Measurements from ENCODE around the gene ADAT3. TPM values are rescaled to one million over a fixed set of nuclear protein-coding genes. Genes with fewer than 3 reads are reported as not detected.
A peak's percentile ranks its signal among the peaks of the same experiment; 100 is the strongest.

Gene ADAT3
- total RNA-seq, result 0.79 and 1.9 TPM in 2 replicates

DNA sequence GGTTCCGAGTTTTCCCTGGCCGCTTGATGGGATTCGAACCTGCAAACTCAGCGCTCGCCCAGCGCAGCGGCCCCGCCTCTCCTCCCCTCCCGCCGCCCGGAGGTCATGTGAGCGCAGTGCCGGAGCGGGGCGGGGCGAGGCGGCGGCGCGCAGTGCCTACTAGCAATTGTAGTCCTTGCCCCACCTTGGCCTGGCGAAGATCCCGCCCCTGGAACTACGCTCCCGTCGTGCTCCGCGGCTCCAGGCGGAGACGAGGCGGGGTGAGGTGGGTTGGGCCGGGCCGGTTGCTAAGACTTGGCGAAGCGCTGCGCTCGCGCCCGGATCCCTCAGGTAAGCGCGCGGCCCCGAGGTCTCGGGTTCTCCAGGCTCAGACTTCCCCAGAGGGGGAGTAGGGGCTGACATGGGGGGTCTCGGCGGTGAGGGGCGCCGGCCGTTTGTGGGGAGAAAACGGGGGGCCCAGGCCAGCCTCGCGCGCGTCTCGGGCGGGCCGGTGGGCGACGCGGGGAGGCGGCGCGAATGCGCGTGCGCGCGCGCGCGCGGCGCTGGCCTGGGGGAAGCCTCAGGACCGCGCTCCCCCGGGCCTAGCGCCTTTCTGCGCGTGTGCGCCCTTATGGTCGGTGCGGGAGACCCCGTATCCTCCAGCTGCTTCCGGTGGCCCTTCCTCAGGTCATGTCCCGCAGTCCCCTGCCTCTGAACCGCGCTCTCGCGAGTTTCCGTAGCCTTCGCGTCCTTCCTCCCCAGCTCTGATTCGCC, at the start of gene ADAT3, which contains the start of gene SCAMP4:
Gene ADAT3 (plus strand): TSS at position 290 of the 753 bp plus-strand sequence. CDS start 6,649 bp downstream, outside the sequence.
Gene SCAMP4 (plus strand): TSS at position 290 of the 753 bp plus-strand sequence. CDS start 9,621 bp downstream, outside the sequence.
- H3K4me3 ChIP-seq (ENCODE audit: low read depth, low read length), result peak within 1 kb of the TSS; percentile 51
- no peaks in the 10 kb centered on the region for H3K36me3 ChIP-seq (ENCODE audit: control insufficient read depth, insufficient read depth, low read length)
- DNase-seq (ENCODE audit: low read depth), result peak; percentile 94
- FAIRE-seq, result no peak
- no peaks in the 10 kb centered on the region for H3K27me3 ChIP-seq (ENCODE audit: control insufficient read depth, insufficient read depth, low read length)
- TF ChIP-seq, protein P1, sequence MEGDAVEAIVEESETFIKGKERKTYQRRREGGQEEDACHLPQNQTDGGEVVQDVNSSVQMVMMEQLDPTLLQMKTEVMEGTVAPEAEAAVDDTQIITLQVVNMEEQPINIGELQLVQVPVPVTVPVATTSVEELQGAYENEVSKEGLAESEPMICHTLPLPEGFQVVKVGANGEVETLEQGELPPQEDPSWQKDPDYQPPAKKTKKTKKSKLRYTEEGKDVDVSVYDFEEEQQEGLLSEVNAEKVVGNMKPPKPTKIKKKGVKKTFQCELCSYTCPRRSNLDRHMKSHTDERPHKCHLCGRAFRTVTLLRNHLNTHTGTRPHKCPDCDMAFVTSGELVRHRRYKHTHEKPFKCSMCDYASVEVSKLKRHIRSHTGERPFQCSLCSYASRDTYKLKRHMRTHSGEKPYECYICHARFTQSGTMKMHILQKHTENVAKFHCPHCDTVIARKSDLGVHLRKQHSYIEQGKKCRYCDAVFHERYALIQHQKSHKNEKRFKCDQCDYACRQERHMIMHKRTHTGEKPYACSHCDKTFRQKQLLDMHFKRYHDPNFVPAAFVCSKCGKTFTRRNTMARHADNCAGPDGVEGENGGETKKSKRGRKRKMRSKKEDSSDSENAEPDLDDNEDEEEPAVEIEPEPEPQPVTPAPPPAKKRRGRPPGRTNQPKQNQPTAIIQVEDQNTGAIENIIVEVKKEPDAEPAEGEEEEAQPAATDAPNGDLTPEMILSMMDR (IDR thresholded peaks at IDR 0.05; ENCODE audit: insufficient read depth, low read length, severe bottlenecking), result no peak

DNA sequence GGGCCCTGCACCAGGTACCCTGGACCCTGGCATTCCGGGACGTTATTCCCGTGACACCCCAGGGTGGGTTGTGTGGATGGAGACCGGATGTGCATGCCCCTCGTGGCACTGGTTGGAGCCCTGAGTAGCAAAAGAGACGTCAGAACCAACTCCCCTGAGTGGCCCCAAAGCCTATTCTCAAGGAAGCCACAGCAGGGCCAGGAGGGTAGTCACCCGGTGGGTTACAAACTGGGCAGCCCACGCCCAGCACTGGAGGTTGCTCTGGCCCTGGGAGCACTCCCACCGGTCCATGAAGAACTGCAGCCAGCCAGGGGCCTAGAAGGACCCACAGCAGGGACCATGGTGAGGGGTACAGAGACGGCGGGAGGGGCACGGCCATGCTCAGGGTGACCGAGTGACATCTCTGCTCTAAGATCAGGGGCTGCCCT, 49.4 kb upstream of the ADAT3 start:
- peak overlapping the region; percentile 14 for H3K4me3 ChIP-seq (ENCODE audit: low read depth, low read length)
- H3K36me3 ChIP-seq (ENCODE audit: control insufficient read depth, insufficient read depth, low read length), result peaks cover 2% of the 10 kb centered on the region
- no peak for FAIRE-seq
- H3K27me3 ChIP-seq (ENCODE audit: control insufficient read depth, insufficient read depth, low read length), result no peaks in the 10 kb centered on the region
- no peak for DNase-seq (ENCODE audit: low read depth)
- TF ChIP-seq, protein P1 (IDR thresholded peaks at IDR 0.05; ENCODE audit: insufficient read depth, low read length, severe bottlenecking), result no peak

DNA sequence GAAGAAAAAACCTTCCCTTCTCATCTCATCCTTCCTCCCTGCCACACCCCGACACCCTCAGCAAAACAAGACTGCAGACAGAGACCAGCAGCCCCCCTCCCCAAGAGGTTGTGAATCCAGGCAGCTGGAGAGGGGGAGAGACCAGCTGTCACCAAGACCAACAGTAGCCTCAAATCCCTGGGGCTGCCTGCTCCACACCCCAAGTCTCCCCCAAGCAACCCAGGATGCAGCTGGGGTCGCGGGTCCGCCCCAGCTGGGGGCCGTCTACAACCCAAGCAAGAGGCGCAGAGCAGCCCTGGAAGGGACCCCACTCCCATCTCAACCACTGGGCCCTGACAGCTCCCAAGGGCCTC, 48.9 kb upstream of the ADAT3 start:
- FAIRE-seq (no peak), DNase-seq (ENCODE audit: low read depth) (no peak)
- Histone ChIP-seq H3K36me3 (ENCODE audit: control insufficient read depth, insufficient read depth, low read length) (peaks cover 2% of the 10 kb centered on the region), H3K27me3 (ENCODE audit: control insufficient read depth, insufficient read depth, low read length) (no peaks in the 10 kb centered on the region), H3K4me3 (ENCODE audit: low read depth, low read length) (peak overlapping the region; percentile 45)
- TF ChIP-seq, protein P1 (IDR thresholded peaks at IDR 0.05; ENCODE audit: insufficient read depth, low read length, severe bottlenecking), result no peak

DNA sequence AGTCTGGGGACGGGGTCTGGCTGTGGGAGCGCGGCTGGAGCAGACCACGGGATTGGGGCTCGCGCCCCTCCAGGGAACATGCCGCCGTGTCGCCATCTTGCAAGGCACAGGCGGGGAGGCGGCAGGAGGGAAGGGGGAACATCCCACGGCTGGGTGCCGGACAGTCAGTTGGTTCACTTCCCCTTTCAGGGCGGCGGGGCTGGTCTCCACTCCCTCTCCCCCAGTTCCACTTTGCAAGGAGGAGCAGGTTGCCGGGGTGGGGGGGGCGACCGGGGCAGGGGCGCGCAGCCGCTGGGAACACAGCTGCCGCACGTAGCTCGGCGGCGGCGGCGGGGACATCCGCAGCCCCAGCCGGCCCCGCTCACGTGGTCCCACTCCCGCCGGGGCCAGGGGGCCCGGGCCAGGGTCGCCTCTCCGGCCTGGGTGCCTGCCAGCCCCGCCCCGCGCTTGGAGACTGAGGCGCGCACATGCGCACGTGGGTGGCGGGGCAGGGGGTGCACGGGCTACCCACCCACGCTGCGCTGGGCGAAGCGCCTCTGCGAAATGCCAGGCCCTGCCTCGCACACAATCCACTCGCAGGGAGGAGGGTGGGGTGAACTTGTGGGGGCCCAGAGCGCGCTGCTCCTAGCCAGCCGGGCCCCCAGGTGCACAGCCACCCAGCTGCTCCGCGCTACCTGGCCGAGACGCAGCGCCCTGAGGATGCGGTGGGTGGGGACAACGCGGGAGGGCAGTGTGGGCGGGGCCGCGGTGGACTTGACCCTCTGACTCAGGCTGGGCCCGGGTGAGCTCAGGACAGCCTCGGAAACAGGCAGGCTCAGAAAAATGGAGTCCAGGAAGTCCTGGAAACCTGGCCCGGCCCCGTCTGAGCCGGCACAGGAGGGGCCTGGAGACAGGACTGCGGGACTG, 48.2 kb upstream of the ADAT3 start:
- FAIRE-seq (no peak), DNase-seq (ENCODE audit: low read depth) (peak; percentile 78)
- Histone ChIP-seq H3K27me3 (ENCODE audit: control insufficient read depth, insufficient read depth, low read length) (no peaks in the 10 kb centered on the region), H3K4me3 (ENCODE audit: low read depth, low read length) (peak overlapping the region; percentile 45), H3K36me3 (ENCODE audit: control insufficient read depth, insufficient read depth, low read length) (peaks cover 2% of the 10 kb centered on the region)
- TF ChIP-seq, protein P1 (IDR thresholded peaks at IDR 0.05; ENCODE audit: insufficient read depth, low read length, severe bottlenecking), result no peak

DNA sequence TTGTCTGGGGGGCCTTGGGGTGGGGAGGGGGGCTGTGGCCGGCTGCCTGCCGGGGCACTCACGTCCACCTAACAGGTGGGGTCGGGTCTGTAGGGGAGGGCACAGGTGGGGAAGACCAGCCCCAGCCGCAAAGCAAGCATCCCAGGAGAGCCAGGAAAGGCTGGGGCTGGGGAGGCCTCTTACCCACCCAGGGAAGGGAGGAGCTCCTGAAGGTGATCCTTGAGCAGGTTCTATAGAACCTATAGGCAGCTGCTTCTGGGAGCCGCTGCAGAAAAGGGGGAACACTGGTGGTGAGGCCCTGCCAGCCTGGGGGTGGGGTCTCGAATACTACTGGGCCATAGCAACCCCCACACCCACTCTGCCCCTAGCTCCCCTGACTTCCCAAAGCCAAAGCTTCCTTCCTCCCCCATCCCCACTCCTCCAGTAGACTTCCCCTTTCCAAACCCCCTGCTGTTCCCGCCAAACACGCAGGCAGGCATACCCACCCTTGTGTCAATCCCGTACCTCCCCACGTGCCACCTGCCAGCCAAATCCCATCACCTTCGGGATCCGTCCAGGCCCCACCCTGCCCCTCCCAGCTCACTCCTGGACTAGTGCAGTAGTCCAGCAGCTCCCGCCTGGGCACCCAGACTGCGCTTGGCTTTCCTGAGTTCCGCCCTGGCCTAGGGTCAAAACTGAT, 47.4 kb upstream of the ADAT3 start:
- TF ChIP-seq, protein P1 (IDR thresholded peaks at IDR 0.05; ENCODE audit: insufficient read depth, low read length, severe bottlenecking), result no peak
- H3K4me3 ChIP-seq (ENCODE audit: low read depth, low read length), result peak overlapping the region; percentile 45
- no peak for DNase-seq (ENCODE audit: low read depth)
- FAIRE-seq, result no peak
- peaks cover 2% of the 10 kb centered on the region for H3K36me3 ChIP-seq (ENCODE audit: control insufficient read depth, insufficient read depth, low read length)
- H3K27me3 ChIP-seq (ENCODE audit: control insufficient read depth, insufficient read depth, low read length), result no peaks in the 10 kb centered on the region
